SU-DHL-6 (cell line): ENCODE results near the gene PHACTR1.

Source experiments
- CTCF ChIP-seq: fragments of 200-600 bp; sonication (generic); IDR thresholded peaks from one replicate; pipeline ENCODE4 v1.5.1; 2017; ENCODE audit warnings: antibody characterized with exemption, mild to moderate bottlenecking, low read length, moderate library complexity; ENCODE audit not compliant: insufficient read depth, poor library complexity, severe bottlenecking
- EZH2phosphoT487 ChIP-seq: fragments of 200-600 bp; sonication (generic), shearing (Covaris generic); conservative IDR thresholded peaks from 2 replicates; pipeline ENCODE4 v1.6.1; 2018; ENCODE audit warnings: mild to moderate bottlenecking, antibody characterized with exemption, low read length, moderate library complexity, mixed read lengths

- TF ChIP-seq CTCF (no peak), EZH2phosphoT487 (no peak)
Observed at GRCh38 chr6:12815089-12815488, 98.5 kb downstream of the PHACTR1 start.
